ENCODE data around the gene KRTAP10-3.

- no peak for TF ChIP-seq EZH2 (IDR thresholded peaks at IDR 0.05; ENCODE audit: low read length)
- TF ChIP-seq CTCF (optimal IDR thresholded peaks at IDR 0.05 in 1 of 3, IDR thresholded peaks at IDR 0.05 in 1 of 3, conservative IDR thresholded peaks at IDR 0.05 in 1 of 3; ENCODE audit: extremely low read depth in 1 of 3, insufficient read depth in 2 of 3, low read length in 3 of 3) = no peak
Observed at GRCh38 chr21:44548381-44548780, 10.2 kb downstream of the KRTAP10-3 start.

Measured in keratinocyte (primary cell).